Vagina (tissue), 2 donors: Measurements from ENCODE around the gene ABTB1. TPM values are rescaled to one million over a fixed set of nuclear protein-coding genes. Genes with fewer than 3 reads are reported as not detected.
"Not testable (repeated sequence)": the region's sequence is repeated elsewhere in the genome, so short reads cannot be mapped to it uniquely, and the experiment has no call there.

ENCODE experiments used
- DNase-seq, 2 donors: peaks; one replicate each; pipeline ENCODE4 v3.0.0-alpha.2; 2017; ENCODE audit errors: extremely low spot score in 2 of 2
- H3K27ac ChIP-seq: fragments of 200-600 bp; sonication (generic); one replicate; pipeline ENCODE4 v1.5.1; 2019
- H3K27me3 ChIP-seq: fragments of 200-600 bp; sonication (generic); one replicate; pipeline ENCODE4 v1.5.1; 2019
- H3K36me3 ChIP-seq, 2 donors: fragments of 200-600 bp; sonication (generic); one replicate each; pipeline ENCODE4 v1.5.1; 2017 to 2019
- H3K4me1 ChIP-seq: fragments of 200-600 bp; sonication (generic); one replicate; pipeline ENCODE4 v1.5.1; 2019
- H3K4me3 ChIP-seq, 2 donors: fragments of 200-600 bp; sonication (generic); 1 replicate in 1 of 2; 2 replicates in 1 of 2; pipeline ENCODE4 v1.5.1; 2016 to 2019
- H3K9me3 ChIP-seq: fragments of 200-600 bp; sonication (generic); one replicate; pipeline ENCODE4 v1.5.1; 2019
- CTCF ChIP-seq, 3 experiments: fragments of 450-650 bp in 2 of 3; fragments of 200-600 bp in 1 of 3; sonication (generic) in 1 of 3; IDR thresholded peaks; one replicate each; pipeline ENCODE4 v1.5.1; 2017 to 2019; ENCODE audit warnings: antibody characterized with exemption in 3 of 3, mild to moderate bottlenecking in 2 of 3, moderate library complexity in 2 of 3
- POLR2A ChIP-seq, 2 donors: fragments of 450-650 bp; IDR thresholded peaks; one replicate each; pipeline ENCODE4 v1.6.1; 2017; ENCODE audit warnings: antibody characterized with exemption in 2 of 2, mild to moderate bottlenecking in 2 of 2, moderate library complexity in 2 of 2
- POLR2AphosphoS5 ChIP-seq, 2 donors: sonication (generic); formaldehyde crosslinking; IDR thresholded peaks; one replicate each; pipeline ENCODE4 v1.9.0; 2017; ENCODE audit warnings: antibody characterized with exemption in 2 of 2, mild to moderate bottlenecking in 2 of 2, low read depth in 1 of 2; ENCODE audit not compliant: insufficient read depth in 1 of 2
- intact Hi-C: fragments of 100-400 bp; cut with DNase I; formaldehyde crosslinking; loops from one replicate; pipeline ENCODE4 v1.15.1; 2023
- total RNA-seq: library from RNA; depleted of rRNA; stranded (reverse); fragments of >200 nt; gene quantifications from one replicate; pipeline ENCODE4 v1.2.3, GENCODE V29; 2016

Gene ABTB1
- total RNA-seq, 1 donor from 2014 or later = 59.7 TPM

DNA sequence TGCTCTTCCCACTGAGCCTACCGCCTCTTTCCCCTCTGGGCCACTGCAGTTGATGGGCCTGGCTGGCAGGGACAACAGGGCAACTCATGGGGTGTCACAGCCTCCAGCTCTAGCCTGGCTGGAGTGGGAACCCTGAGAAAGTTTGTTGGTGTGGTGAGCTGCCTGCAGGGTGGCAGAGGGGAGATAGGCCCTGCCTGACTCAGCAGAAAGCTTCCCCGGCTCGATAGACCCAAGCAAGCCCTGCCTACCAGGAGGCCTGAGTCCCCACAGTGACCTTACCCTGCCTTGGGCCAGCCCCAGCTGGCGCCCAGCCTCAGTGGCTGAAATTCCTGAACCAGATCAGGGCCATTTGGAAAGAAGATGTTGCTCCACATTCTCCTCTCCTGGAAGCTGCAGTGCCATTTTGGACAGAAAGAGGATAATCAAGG is 29.4 kb downstream of the ABTB1 start:
- Histone ChIP-seq H3K36me3 (no peaks in the 10 kb centered on the region), H3K4me1 (peaks cover 40% of the 10 kb centered on the region), H3K27me3 (no peaks in the 10 kb centered on the region), H3K9me3 (no peaks in the 10 kb centered on the region), H3K4me3 (no peak overlapping the region), H3K27ac (peak overlapping the region; percentile 60)
- intact Hi-C loops = no loop called here
- no peak for TF ChIP-seq POLR2A (IDR thresholded peaks at IDR 0.05)
- TF ChIP-seq POLR2AphosphoS5 (IDR thresholded peaks at IDR 0.05; ENCODE audit: insufficient read depth in 1 of 2, low read depth in 1 of 2) = no peak
- no peak for TF ChIP-seq CTCF (IDR thresholded peaks at IDR 0.05)
- no peak for DNase-seq

- H3K36me3 ChIP-seq, H3K27ac ChIP-seq, H3K9me3 ChIP-seq, intact Hi-C loops, H3K4me3 ChIP-seq, DNase-seq, H3K27me3 ChIP-seq: not testable (repeated sequence)
- peaks cover 14% of the 10 kb centered on the region for H3K4me1 ChIP-seq
These were observed 32.1 kb downstream of the ABTB1 start for GRCh38 chr3:127704840-127705239.

- Histone ChIP-seq H3K27ac (peak overlapping the region; percentile 74), H3K4me3 (no peak overlapping the region), H3K9me3 (no peaks in the 10 kb centered on the region), H3K27me3 (no peaks in the 10 kb centered on the region), H3K4me1 (peaks cover 22% of the 10 kb centered on the region), H3K36me3 (no peaks in the 10 kb centered on the region)
- intact Hi-C loops = no loop called here
- TF ChIP-seq POLR2A (IDR thresholded peaks at IDR 0.05) (no peak), POLR2AphosphoS5 (IDR thresholded peaks at IDR 0.05; ENCODE audit: insufficient read depth in 1 of 2, low read depth in 1 of 2) (no peak), CTCF (IDR thresholded peaks at IDR 0.05) (no peak)
- DNase-seq = no peak
These were observed 33.6 kb downstream of the ABTB1 start for GRCh38 chr3:127706312-127706711.

GRCh38 chr3:127706785-127707351 is 34.1 kb downstream of the ABTB1 start:
- DNase-seq = no peak
- peak overlapping the region; percentile 74 for H3K27ac ChIP-seq
- no peak for TF ChIP-seq CTCF (IDR thresholded peaks at IDR 0.05)
- no peak for TF ChIP-seq POLR2A (IDR thresholded peaks at IDR 0.05)
- no peak for TF ChIP-seq POLR2AphosphoS5 (IDR thresholded peaks at IDR 0.05; ENCODE audit: insufficient read depth in 1 of 2, low read depth in 1 of 2)
- H3K9me3 ChIP-seq = no peaks in the 10 kb centered on the region
- no peaks in the 10 kb centered on the region for H3K27me3 ChIP-seq
- H3K4me1 ChIP-seq = peaks cover 17% of the 10 kb centered on the region
- H3K4me3 ChIP-seq = no peak overlapping the region
- intact Hi-C loops = no loop called here
- no peaks in the 10 kb centered on the region for H3K36me3 ChIP-seq

DNA sequence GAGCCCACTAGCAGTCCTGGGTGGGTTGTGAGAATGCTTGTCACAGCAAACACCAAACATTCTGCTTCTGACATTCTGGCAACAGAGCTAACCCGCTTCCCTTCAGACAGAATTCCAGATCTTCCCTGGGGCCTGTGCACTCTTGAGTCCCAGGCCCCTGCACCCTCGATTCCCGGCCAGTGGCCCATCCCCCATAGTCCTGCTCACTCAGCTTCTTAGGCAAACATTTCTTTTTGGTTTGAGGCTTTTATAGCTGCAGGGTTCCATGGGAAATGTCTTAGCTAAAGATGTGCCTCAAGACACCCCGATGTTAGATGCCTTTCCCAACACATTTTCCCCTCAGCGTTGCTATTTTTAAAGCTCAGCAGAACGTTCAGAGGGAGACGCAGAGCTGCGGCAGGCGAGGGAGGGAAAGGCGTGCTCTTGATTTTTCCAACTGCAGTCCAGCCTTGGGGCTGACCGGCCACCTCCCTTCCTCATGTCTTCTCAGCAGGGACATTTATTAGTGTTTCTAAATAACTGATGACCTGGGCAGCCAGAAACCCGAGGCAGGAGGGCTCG is 35.2 kb downstream of the ABTB1 start:
- H3K4me3 ChIP-seq = no peak overlapping the region
- no peaks in the 10 kb centered on the region for H3K27me3 ChIP-seq
- peaks cover 16% of the 10 kb centered on the region for H3K4me1 ChIP-seq
- no peak for TF ChIP-seq POLR2A (IDR thresholded peaks at IDR 0.05)
- TF ChIP-seq POLR2AphosphoS5 (IDR thresholded peaks at IDR 0.05; ENCODE audit: insufficient read depth in 1 of 2, low read depth in 1 of 2) = peak; percentile 34 to 69
- no peak for TF ChIP-seq CTCF (IDR thresholded peaks at IDR 0.05)
- intact Hi-C loops = no loop called here
- no peaks in the 10 kb centered on the region for H3K9me3 ChIP-seq
- no peak for DNase-seq
- no peaks in the 10 kb centered on the region for H3K36me3 ChIP-seq
- peak overlapping the region; percentile 74 for H3K27ac ChIP-seq
